ENCODE data around the gene C9.
A peak's percentile ranks its signal among the peaks of the same experiment; 100 is the strongest.

C9 gene

GRCh38 chr5:39302472-39302871, 61.8 kb downstream of the C9 start:
- Histone ChIP-seq H3K27me3 (ENCODE audit: insufficient read depth, low read length, poor library complexity) (no peaks in the 10 kb centered on the region), H3K9ac (ENCODE audit: low read length) (no peak overlapping the region), H2BK15ac (replicated peaks; ENCODE audit: low read depth) (no peak overlapping the region), H2BK5ac (ENCODE audit: low read length) (no peak overlapping the region), H3K27ac (ENCODE audit: low read depth, low read length) (no peak overlapping the region), H3K4ac (ENCODE audit: low read depth, low read length) (no peak overlapping the region), H2BK120ac (ENCODE audit: low read depth, low read length) (no peak overlapping the region), H3K56ac (ENCODE audit: low read length) (no peak overlapping the region), H4K8ac (ENCODE audit: low read depth, low read length) (no peak overlapping the region), H2AK5ac (ENCODE audit: low read length) (no peak overlapping the region), H3K4me1 (ENCODE audit: control insufficient read depth, low read depth, low read length) (no peaks in the 10 kb centered on the region), H3K4me3 (ENCODE audit: low read length) (no peak overlapping the region), H3K23ac (ENCODE audit: low read length) (no peak overlapping the region), H3K18ac (ENCODE audit: low read length) (no peak overlapping the region), H3K36me3 (ENCODE audit: control insufficient read depth, insufficient read depth, low read length) (no peaks in the 10 kb centered on the region), H4K5ac (ENCODE audit: low read length) (no peak overlapping the region), H3K79me2 (ENCODE audit: control insufficient read depth, insufficient read depth, low read length) (no peaks in the 10 kb centered on the region), H3K4me2 (ENCODE audit: low read length) (no peak overlapping the region), H3K79me1 (ENCODE audit: low read length) (no peaks in the 10 kb centered on the region)
- no CpG with 5 or more reads among the region's 1 CpG for WGBS (ENCODE audit: extremely low coverage, insufficient coverage, low lambda C conversion rate)
- no peak for DNase-seq

GRCh38 chr5:39301406-39301805, 62.9 kb downstream of the C9 start:
- Histone ChIP-seq H3K36me3 (ENCODE audit: control insufficient read depth, insufficient read depth, low read length) (no peaks in the 10 kb centered on the region), H3K27ac (ENCODE audit: low read depth, low read length) (no peak overlapping the region), H3K4ac (ENCODE audit: low read depth, low read length) (no peak overlapping the region), H3K9ac (ENCODE audit: low read length) (no peak overlapping the region), H3K79me2 (ENCODE audit: control insufficient read depth, insufficient read depth, low read length) (no peaks in the 10 kb centered on the region), H3K23ac (ENCODE audit: low read length) (no peak overlapping the region), H3K56ac (ENCODE audit: low read length) (no peak overlapping the region), H3K18ac (ENCODE audit: low read length) (no peak overlapping the region), H3K4me2 (ENCODE audit: low read length) (no peak overlapping the region), H2BK15ac (replicated peaks; ENCODE audit: low read depth) (no peak overlapping the region), H3K79me1 (ENCODE audit: low read length) (no peaks in the 10 kb centered on the region), H3K4me1 (ENCODE audit: control insufficient read depth, low read depth, low read length) (no peaks in the 10 kb centered on the region), H2BK5ac (ENCODE audit: low read length) (no peak overlapping the region), H2BK120ac (ENCODE audit: low read depth, low read length) (no peak overlapping the region), H2AK5ac (ENCODE audit: low read length) (no peak overlapping the region), H4K5ac (ENCODE audit: low read length) (no peak overlapping the region), H4K8ac (ENCODE audit: low read depth, low read length) (no peak overlapping the region), H3K4me3 (ENCODE audit: low read length) (no peak overlapping the region), H3K27me3 (ENCODE audit: insufficient read depth, low read length, poor library complexity) (no peaks in the 10 kb centered on the region)
- DNase-seq: no peak

GRCh38 chr5:39299962-39300361, 64.3 kb downstream of the C9 start:
- no peak overlapping the region for H2AK5ac ChIP-seq (ENCODE audit: low read length)
- no peak overlapping the region for H4K5ac ChIP-seq (ENCODE audit: low read length)
- no peak overlapping the region for H3K4me3 ChIP-seq (ENCODE audit: low read length)
- H3K23ac ChIP-seq (ENCODE audit: low read length): no peak overlapping the region
- H2BK5ac ChIP-seq (ENCODE audit: low read length): no peak overlapping the region
- DNase-seq: no peak
- no peak overlapping the region for H3K18ac ChIP-seq (ENCODE audit: low read length)
- H3K56ac ChIP-seq (ENCODE audit: low read length): no peak overlapping the region
- no peak overlapping the region for H2BK15ac ChIP-seq (replicated peaks; ENCODE audit: low read depth)
- no peak overlapping the region for H4K8ac ChIP-seq (ENCODE audit: low read depth, low read length)
- no peaks in the 10 kb centered on the region for H3K4me1 ChIP-seq (ENCODE audit: control insufficient read depth, low read depth, low read length)
- no peaks in the 10 kb centered on the region for H3K79me2 ChIP-seq (ENCODE audit: control insufficient read depth, insufficient read depth, low read length)
- no peaks in the 10 kb centered on the region for H3K36me3 ChIP-seq (ENCODE audit: control insufficient read depth, insufficient read depth, low read length)
- no peak overlapping the region for H3K4me2 ChIP-seq (ENCODE audit: low read length)
- H3K27ac ChIP-seq (ENCODE audit: low read depth, low read length): no peak overlapping the region
- no peak overlapping the region for H3K9ac ChIP-seq (ENCODE audit: low read length)
- H3K27me3 ChIP-seq (ENCODE audit: insufficient read depth, low read length, poor library complexity): no peaks in the 10 kb centered on the region
- no peak overlapping the region for H3K4ac ChIP-seq (ENCODE audit: low read depth, low read length)
- H3K79me1 ChIP-seq (ENCODE audit: low read length): no peaks in the 10 kb centered on the region
- H2BK120ac ChIP-seq (ENCODE audit: low read depth, low read length): no peak overlapping the region

GRCh38 chr5:39294736-39295135, 69.6 kb downstream of the C9 start:
- no peak overlapping the region for H2BK120ac ChIP-seq (ENCODE audit: low read depth, low read length)
- no peak overlapping the region for H3K56ac ChIP-seq (ENCODE audit: low read length)
- H3K9ac ChIP-seq (ENCODE audit: low read length): no peak overlapping the region
- no peaks in the 10 kb centered on the region for H3K27me3 ChIP-seq (ENCODE audit: insufficient read depth, low read length, poor library complexity)
- H3K4me1 ChIP-seq (ENCODE audit: control insufficient read depth, low read depth, low read length): no peaks in the 10 kb centered on the region
- H3K36me3 ChIP-seq (ENCODE audit: control insufficient read depth, insufficient read depth, low read length): no peaks in the 10 kb centered on the region
- no peaks in the 10 kb centered on the region for H3K79me2 ChIP-seq (ENCODE audit: control insufficient read depth, insufficient read depth, low read length)
- no peak overlapping the region for H4K5ac ChIP-seq (ENCODE audit: low read length)
- H3K4me3 ChIP-seq (ENCODE audit: low read length): no peak overlapping the region
- H3K4me2 ChIP-seq (ENCODE audit: low read length): no peak overlapping the region
- no peak overlapping the region for H2BK15ac ChIP-seq (replicated peaks; ENCODE audit: low read depth)
- no peak overlapping the region for H4K8ac ChIP-seq (ENCODE audit: low read depth, low read length)
- no peak overlapping the region for H2BK5ac ChIP-seq (ENCODE audit: low read length)
- no peak overlapping the region for H3K18ac ChIP-seq (ENCODE audit: low read length)
- no peak overlapping the region for H3K27ac ChIP-seq (ENCODE audit: low read depth, low read length)
- no CpG with 5 or more reads among the region's 2 CpGs for WGBS (ENCODE audit: extremely low coverage, insufficient coverage, low lambda C conversion rate)
- H3K79me1 ChIP-seq (ENCODE audit: low read length): no peaks in the 10 kb centered on the region
- H3K4ac ChIP-seq (ENCODE audit: low read depth, low read length): no peak overlapping the region
- no peak overlapping the region for H2AK5ac ChIP-seq (ENCODE audit: low read length)
- no peak for DNase-seq
- H3K23ac ChIP-seq (ENCODE audit: low read length): no peak overlapping the region

GRCh38 chr5:39284552-39284951, 79.7 kb downstream of the C9 start:
- H3K4me3 ChIP-seq (ENCODE audit: low read length): no peak overlapping the region
- no CpG with 5 or more reads among the region's 5 CpGs for WGBS (ENCODE audit: extremely low coverage, insufficient coverage, low lambda C conversion rate)
- no peak overlapping the region for H2BK120ac ChIP-seq (ENCODE audit: low read depth, low read length)
- H3K79me2 ChIP-seq (ENCODE audit: control insufficient read depth, insufficient read depth, low read length): no peaks in the 10 kb centered on the region
- H3K79me1 ChIP-seq (ENCODE audit: low read length): no peaks in the 10 kb centered on the region
- no peak overlapping the region for H4K5ac ChIP-seq (ENCODE audit: low read length)
- no peak overlapping the region for H3K18ac ChIP-seq (ENCODE audit: low read length)
- DNase-seq: no peak
- H3K27ac ChIP-seq (ENCODE audit: low read depth, low read length): no peak overlapping the region
- H2AK5ac ChIP-seq (ENCODE audit: low read length): no peak overlapping the region
- H4K8ac ChIP-seq (ENCODE audit: low read depth, low read length): no peak overlapping the region
- H3K27me3 ChIP-seq (ENCODE audit: insufficient read depth, low read length, poor library complexity): no peaks in the 10 kb centered on the region
- no peak overlapping the region for H3K56ac ChIP-seq (ENCODE audit: low read length)
- H3K23ac ChIP-seq (ENCODE audit: low read length): no peak overlapping the region
- H3K4ac ChIP-seq (ENCODE audit: low read depth, low read length): no peak overlapping the region
- H3K4me2 ChIP-seq (ENCODE audit: low read length): no peak overlapping the region
- H2BK5ac ChIP-seq (ENCODE audit: low read length): no peak overlapping the region
- no peaks in the 10 kb centered on the region for H3K36me3 ChIP-seq (ENCODE audit: control insufficient read depth, insufficient read depth, low read length)
- no peak overlapping the region for H3K9ac ChIP-seq (ENCODE audit: low read length)
- H3K4me1 ChIP-seq (ENCODE audit: control insufficient read depth, low read depth, low read length): no peaks in the 10 kb centered on the region
- no peak overlapping the region for H2BK15ac ChIP-seq (replicated peaks; ENCODE audit: low read depth)

GRCh38 chr5:39283231-39283818, 81.0 kb downstream of the C9 start:
- no peak overlapping the region for H2AK5ac ChIP-seq (ENCODE audit: low read length)
- H3K36me3 ChIP-seq (ENCODE audit: control insufficient read depth, insufficient read depth, low read length): no peaks in the 10 kb centered on the region
- no peaks in the 10 kb centered on the region for H3K27me3 ChIP-seq (ENCODE audit: insufficient read depth, low read length, poor library complexity)
- H3K9ac ChIP-seq (ENCODE audit: low read length): no peak overlapping the region
- no CpG with 5 or more reads among the region's 3 CpGs for WGBS (ENCODE audit: extremely low coverage, insufficient coverage, low lambda C conversion rate)
- H3K27ac ChIP-seq (ENCODE audit: low read depth, low read length): no peak overlapping the region
- no peak overlapping the region for H3K23ac ChIP-seq (ENCODE audit: low read length)
- no peak overlapping the region for H3K4me3 ChIP-seq (ENCODE audit: low read length)
- no peaks in the 10 kb centered on the region for H3K79me1 ChIP-seq (ENCODE audit: low read length)
- H3K4me2 ChIP-seq (ENCODE audit: low read length): no peak overlapping the region
- no peak overlapping the region for H3K4ac ChIP-seq (ENCODE audit: low read depth, low read length)
- no peak overlapping the region for H2BK5ac ChIP-seq (ENCODE audit: low read length)
- H2BK15ac ChIP-seq (replicated peaks; ENCODE audit: low read depth): no peak overlapping the region
- peak; percentile 94 for DNase-seq
- no peak overlapping the region for H4K8ac ChIP-seq (ENCODE audit: low read depth, low read length)
- H3K79me2 ChIP-seq (ENCODE audit: control insufficient read depth, insufficient read depth, low read length): no peaks in the 10 kb centered on the region
- no peak overlapping the region for H3K18ac ChIP-seq (ENCODE audit: low read length)
- no peaks in the 10 kb centered on the region for H3K4me1 ChIP-seq (ENCODE audit: control insufficient read depth, low read depth, low read length)
- H3K56ac ChIP-seq (ENCODE audit: low read length): no peak overlapping the region
- H4K5ac ChIP-seq (ENCODE audit: low read length): no peak overlapping the region
- no peak overlapping the region for H2BK120ac ChIP-seq (ENCODE audit: low read depth, low read length)

Data from mesendoderm (in vitro differentiated cells).